ENCODE measurements around the gene EPHX1.

The EPHX1 gene

GRCh38 chr1:225842788-225843425 lies 33.0 kb downstream of the EPHX1 start:
- no peak for DNase-seq (ENCODE audit: low spot score)

- DNase-seq (ENCODE audit: low spot score), result no peak
These were observed 33.5 kb downstream of the EPHX1 start for GRCh38 chr1:225843426-225843795.

GRCh38 chr1:225844236-225845061 lies 34.5 kb downstream of the EPHX1 start:
- no peak for DNase-seq (ENCODE audit: low spot score)

- DNase-seq (ENCODE audit: low spot score), result no peak
These were observed 35.2 kb downstream of the EPHX1 start for GRCh38 chr1:225845097-225845496.

GRCh38 chr1:225845571-225846259 lies 35.8 kb downstream of the EPHX1 start:
- peak; percentile 51 for DNase-seq (ENCODE audit: low spot score)

- no peak for DNase-seq (ENCODE audit: low spot score)
These were observed 36.7 kb downstream of the EPHX1 start for GRCh38 chr1:225846331-225847310.

- DNase-seq (ENCODE audit: low spot score), result no peak
These were observed 37.7 kb downstream of the EPHX1 start for GRCh38 chr1:225847610-225848009.

- peak; percentile 86 for DNase-seq (ENCODE audit: low spot score)
These were observed 38.4 kb downstream of the EPHX1 start for GRCh38 chr1:225848030-225848955.

GRCh38 chr1:225849925-225850324 lies 40.0 kb downstream of the EPHX1 start:
- no peak for DNase-seq (ENCODE audit: low spot score)

GRCh38 chr1:225850370-225850769 lies 40.4 kb downstream of the EPHX1 start:
- no peak for DNase-seq (ENCODE audit: low spot score)

- no peak for DNase-seq (ENCODE audit: low spot score)
These were observed 41.9 kb downstream of the EPHX1 start for GRCh38 chr1:225851805-225852204.

GRCh38 chr1:225852413-225853124 lies 42.6 kb downstream of the EPHX1 start:
- no peak for DNase-seq (ENCODE audit: low spot score)

- DNase-seq (ENCODE audit: low spot score), result no peak
These were observed 43.5 kb downstream of the EPHX1 start for GRCh38 chr1:225853441-225853840.

GRCh38 chr1:225855503-225856300 lies 45.8 kb downstream of the EPHX1 start:
- no peak for DNase-seq (ENCODE audit: low spot score)

- peak; percentile 60 for DNase-seq (ENCODE audit: low spot score)
These were observed 47.3 kb downstream of the EPHX1 start for GRCh38 chr1:225857256-225857655.

GRCh38 chr1:225859151-225859550 lies 49.2 kb downstream of the EPHX1 start:
- no peak for DNase-seq (ENCODE audit: low spot score)

GRCh38 chr1:225860107-225860506 lies 50.2 kb downstream of the EPHX1 start:
- DNase-seq (ENCODE audit: low spot score), result no peak

- no peak for DNase-seq (ENCODE audit: low spot score)
These were observed 51.0 kb downstream of the EPHX1 start for GRCh38 chr1:225860876-225861441.

Measured in putamen (tissue), 1 donor.